Muscle of leg (tissue), 11 donors: ENCODE measurements around the gene SYT13. TPM values are rescaled to one million over a fixed set of nuclear protein-coding genes. Genes with fewer than 3 reads are reported as not detected.

Experiments used
- DNase-seq: peaks from one replicate; pipeline ENCODE4 v3.0.0; 2013
- H3K27ac ChIP-seq: one replicate; pipeline ENCODE4 v1.5.1; 2013; ENCODE audit warnings: mild to moderate bottlenecking, low read length, control low read depth
- H3K27me3 ChIP-seq: one replicate; pipeline ENCODE4 v1.6.1; 2013; ENCODE audit warnings: low read length; ENCODE audit not compliant: control insufficient read depth, insufficient read depth
- H3K36me3 ChIP-seq: one replicate; pipeline ENCODE4 v1.6.1; 2013; ENCODE audit warnings: low read length; ENCODE audit not compliant: control insufficient read depth, insufficient read depth
- H3K4me1 ChIP-seq: one replicate; pipeline ENCODE4 v1.6.1; 2013; ENCODE audit warnings: low read length; ENCODE audit not compliant: control insufficient read depth, insufficient read depth
- H3K4me3 ChIP-seq: one replicate; pipeline ENCODE4 v1.5.1; 2013; ENCODE audit warnings: low read length, control low read depth
- H3K9me3 ChIP-seq: replicated peaks from 2 replicates; pipeline ENCODE4 v1.6.1; 2013; ENCODE audit warnings: low read depth, low read length; ENCODE audit not compliant: control insufficient read depth
- whole genome bisulfite sequencing: methylation state at CpG from one replicate; pipeline ENCODE4 v1.1.5; 2013; ENCODE audit warnings: missing lambda C conversion rate; ENCODE audit not compliant: insufficient coverage; 5-methylcytosine and 5-hydroxymethylcytosine counted together
- polyA plus RNA-seq, 8 donors: library from polyadenylated mRNA; unstranded; fragments of 120-200 nt; gene quantifications; one replicate each; pipeline versions ENCODE4 v1.2.1 to v1.2.3, GENCODE V29; 2013; ENCODE audit warnings: inconsistent platforms in 1 of 8, low replicate concordance in 1 of 8; ENCODE audit not compliant: insufficient read length in 8 of 8, insufficient read depth in 1 of 8
- total RNA-seq: library from RNA; stranded (reverse); fragments of 120-200 nt; gene quantifications from one replicate; pipeline ENCODE4 v1.2.4, GENCODE V29; 2013

Gene SYT13
- total and polyA plus RNA-seq, 9 donors, result 0.49 to 1.9 (median 1.2) TPM

GRCh38 chr11:45275828-45276227, 10.3 kb downstream of the SYT13 start:
- H3K4me3 ChIP-seq, result no peak overlapping the region
- no peaks in the 10 kb centered on the region for H3K36me3 ChIP-seq
- H3K27me3 ChIP-seq, result no peaks in the 10 kb centered on the region
- H3K9me3 ChIP-seq, result no peaks in the 10 kb centered on the region
- no peak for DNase-seq
- 67% methylated on average over 1 of the region's 4 CpGs for WGBS
- H3K27ac ChIP-seq, result no peak overlapping the region
- no peaks in the 10 kb centered on the region for H3K4me1 ChIP-seq

- no peak for DNase-seq
- H3K27me3 ChIP-seq, result no peaks in the 10 kb centered on the region
- no peaks in the 10 kb centered on the region for H3K36me3 ChIP-seq
- H3K4me1 ChIP-seq, result no peaks in the 10 kb centered on the region
- no peak overlapping the region for H3K4me3 ChIP-seq
- WGBS, result no CpG with 5 or more reads among the region's 4 CpGs
- no peaks in the 10 kb centered on the region for H3K9me3 ChIP-seq
- H3K27ac ChIP-seq, result no peak overlapping the region
Observed at GRCh38 chr11:45274206-45274605, 11.9 kb downstream of the SYT13 start.

- Histone ChIP-seq H3K4me3 (no peak overlapping the region), H3K27ac (no peak overlapping the region), H3K36me3 (no peaks in the 10 kb centered on the region), H3K4me1 (no peaks in the 10 kb centered on the region), H3K9me3 (no peaks in the 10 kb centered on the region), H3K27me3 (peaks cover 2% of the 10 kb centered on the region)
- WGBS, result no CpG with 5 or more reads among the region's 6 CpGs
- no peak for DNase-seq
Observed at GRCh38 chr11:45273509-45273908, 12.6 kb downstream of the SYT13 start.

GRCh38 chr11:45272701-45273100, 13.4 kb downstream of the SYT13 start:
- Histone ChIP-seq H3K4me1 (no peaks in the 10 kb centered on the region), H3K9me3 (no peaks in the 10 kb centered on the region), H3K4me3 (no peak overlapping the region), H3K27ac (no peak overlapping the region), H3K36me3 (no peaks in the 10 kb centered on the region), H3K27me3 (peaks cover 5% of the 10 kb centered on the region)
- no peak for DNase-seq
- 50% methylated on average over 1 of the region's 2 CpGs for WGBS

GRCh38 chr11:45270946-45271716, 15.0 kb downstream of the SYT13 start:
- DNase-seq, result no peak
- 71% methylated on average over 3 of the region's 4 CpGs for WGBS
- Histone ChIP-seq H3K4me3 (no peak overlapping the region), H3K9me3 (no peaks in the 10 kb centered on the region), H3K36me3 (no peaks in the 10 kb centered on the region), H3K27me3 (peaks cover 5% of the 10 kb centered on the region), H3K27ac (no peak overlapping the region), H3K4me1 (no peaks in the 10 kb centered on the region)

- H3K4me3 ChIP-seq, result no peak overlapping the region
- H3K36me3 ChIP-seq, result no peaks in the 10 kb centered on the region
- H3K27me3 ChIP-seq, result peaks cover 5% of the 10 kb centered on the region
- no peak for DNase-seq
- H3K27ac ChIP-seq, result no peak overlapping the region
- H3K4me1 ChIP-seq, result no peaks in the 10 kb centered on the region
- no peaks in the 10 kb centered on the region for H3K9me3 ChIP-seq
Observed at GRCh38 chr11:45269678-45270077, 16.5 kb downstream of the SYT13 start.

- H3K27me3 ChIP-seq, result peaks cover 5% of the 10 kb centered on the region
- no peak overlapping the region for H3K27ac ChIP-seq
- H3K4me3 ChIP-seq, result no peak overlapping the region
- no peaks in the 10 kb centered on the region for H3K4me1 ChIP-seq
- H3K9me3 ChIP-seq, result no peaks in the 10 kb centered on the region
- H3K36me3 ChIP-seq, result no peaks in the 10 kb centered on the region
- DNase-seq, result no peak
- 88% methylated on average over 7 of the region's 13 CpGs for WGBS
Observed at GRCh38 chr11:45267652-45268299, 18.4 kb downstream of the SYT13 start.

GRCh38 chr11:45267052-45267451, 19.1 kb downstream of the SYT13 start:
- Histone ChIP-seq H3K9me3 (no peaks in the 10 kb centered on the region), H3K27ac (no peak overlapping the region), H3K36me3 (no peaks in the 10 kb centered on the region), H3K4me3 (no peak overlapping the region), H3K27me3 (peaks cover 5% of the 10 kb centered on the region), H3K4me1 (no peaks in the 10 kb centered on the region)
- 62% methylated on average over 11 of the region's 14 CpGs for WGBS
- DNase-seq, result no peak

- no peaks in the 10 kb centered on the region for H3K36me3 ChIP-seq
- peaks cover 5% of the 10 kb centered on the region for H3K27me3 ChIP-seq
- 100% methylated on average over 1 of the region's 1 CpG for WGBS
- no peak overlapping the region for H3K4me3 ChIP-seq
- no peak for DNase-seq
- no peak overlapping the region for H3K27ac ChIP-seq
- no peaks in the 10 kb centered on the region for H3K4me1 ChIP-seq
- H3K9me3 ChIP-seq, result no peaks in the 10 kb centered on the region
Observed at GRCh38 chr11:45266676-45267020, 19.5 kb downstream of the SYT13 start.

GRCh38 chr11:45265969-45266675, 20.0 kb downstream of the SYT13 start:
- Histone ChIP-seq H3K9me3 (no peaks in the 10 kb centered on the region), H3K36me3 (no peaks in the 10 kb centered on the region), H3K4me3 (no peak overlapping the region), H3K27ac (no peak overlapping the region), H3K4me1 (no peaks in the 10 kb centered on the region), H3K27me3 (peaks cover 5% of the 10 kb centered on the region)
- WGBS, result 100% methylated on average over 1 of the region's 2 CpGs
- DNase-seq, result no peak
